Neutrophil (primary cell): Measurements from ENCODE around the gene LRRK1.
"Not testable (repeated sequence)": the region's sequence is repeated elsewhere in the genome, so short reads cannot be mapped to it uniquely, and the experiment has no call there.

Experiments used
- H3K27ac ChIP-seq: fragments of 200-600 bp; sonication (generic); 2 replicates; pipeline ENCODE4 v1.5.1; 2016; ENCODE audit warnings: mild to moderate bottlenecking, moderate library complexity
- H3K27me3 ChIP-seq: fragments of 200-600 bp; sonication (generic); 2 replicates; pipeline ENCODE4 v1.6.0; 2016; ENCODE audit warnings: mild to moderate bottlenecking
- H3K36me3 ChIP-seq: fragments of 200-600 bp; sonication (generic); 2 replicates; pipeline ENCODE4 v1.5.1; 2017
- H3K4me1 ChIP-seq, 2 experiments: fragments of 200-600 bp in 1 of 2; sonication (generic) in 1 of 2; 1 replicate in 1 of 2; 2 replicates in 1 of 2; pipeline versions ENCODE4 v1.5.1 to v1.6.1; 2013 to 2016; ENCODE audit warnings: low read depth in 1 of 2, low read length in 1 of 2, mild to moderate bottlenecking in 1 of 2, moderate library complexity in 1 of 2; ENCODE audit not compliant: control insufficient read depth in 1 of 2, insufficient read depth in 1 of 2
- H3K4me3 ChIP-seq, 2 experiments: fragments of 200-600 bp in 1 of 2; sonication (generic) in 1 of 2; 1 replicate in 1 of 2; 2 replicates in 1 of 2; pipeline ENCODE4 v1.5.1; 2013 to 2016; ENCODE audit warnings: low read depth in 1 of 2, low read length in 1 of 2, mild to moderate bottlenecking in 1 of 2, moderate library complexity in 1 of 2
- H3K9me3 ChIP-seq: fragments of 200-600 bp; sonication (generic); 2 replicates; pipeline ENCODE4 v1.5.1; 2016
- CTCF ChIP-seq: fragments of 200-600 bp; sonication (generic); IDR thresholded peaks from 2 replicates; pipeline ENCODE4 v1.5.1; 2016; ENCODE audit warnings: antibody characterized with exemption

LRRK1 gene

GRCh38 chr15:101090428-101090790, 171.3 kb downstream of the LRRK1 start:
- no peak for TF ChIP-seq CTCF
- Histone ChIP-seq H3K4me1 (peaks cover 4 to 9% of the 10 kb centered on the region in 2 experiments), H3K27ac (no peak overlapping the region), H3K36me3 (no peaks in the 10 kb centered on the region), H3K9me3 (no peaks in the 10 kb centered on the region), H3K4me3 (no peak overlapping the region), H3K27me3 (no peaks in the 10 kb centered on the region)

- no peaks in the 10 kb centered on the region for H3K9me3 ChIP-seq
- no peak for TF ChIP-seq CTCF
- H3K27ac ChIP-seq, result no peak overlapping the region
- peaks cover 4 to 9% of the 10 kb centered on the region in 2 experiments for H3K4me1 ChIP-seq
- H3K27me3 ChIP-seq, result no peaks in the 10 kb centered on the region
- no peak overlapping the region for H3K4me3 ChIP-seq
- H3K36me3 ChIP-seq, result no peaks in the 10 kb centered on the region
These were observed 172.2 kb downstream of the LRRK1 start for GRCh38 chr15:101091080-101092017.

- no peaks in the 10 kb centered on the region for H3K27me3 ChIP-seq
- no peaks in the 10 kb centered on the region for H3K36me3 ChIP-seq
- H3K27ac ChIP-seq, result no peak overlapping the region
- no peak for TF ChIP-seq CTCF
- peaks cover 4 to 9% of the 10 kb centered on the region in 2 experiments for H3K4me1 ChIP-seq
- H3K9me3 ChIP-seq, result no peaks in the 10 kb centered on the region
- no peak overlapping the region for H3K4me3 ChIP-seq
These were observed 173.2 kb downstream of the LRRK1 start for GRCh38 chr15:101092156-101092866.

GRCh38 chr15:101092867-101093202, 173.7 kb downstream of the LRRK1 start:
- Histone ChIP-seq H3K4me3 (no peak overlapping the region), H3K9me3 (no peaks in the 10 kb centered on the region), H3K27ac (no peak overlapping the region), H3K4me1 (peaks cover 4 to 9% of the 10 kb centered on the region in 2 experiments), H3K27me3 (no peaks in the 10 kb centered on the region), H3K36me3 (no peaks in the 10 kb centered on the region)
- TF ChIP-seq CTCF, result no peak

- no peaks in the 10 kb centered on the region for H3K9me3 ChIP-seq
- no peak overlapping the region for H3K27ac ChIP-seq
- no peak for TF ChIP-seq CTCF
- no peaks in the 10 kb centered on the region for H3K36me3 ChIP-seq
- no peaks in the 10 kb centered on the region for H3K27me3 ChIP-seq
- H3K4me1 ChIP-seq, result peaks cover 3% of the 10 kb centered on the region in 2 experiments
- H3K4me3 ChIP-seq, result no peak overlapping the region
These were observed 174.8 kb downstream of the LRRK1 start for GRCh38 chr15:101093958-101094357.

- not testable (repeated sequence) for H3K4me3 ChIP-seq, H3K4me1 ChIP-seq, H3K36me3 ChIP-seq, H3K27ac ChIP-seq, H3K9me3 ChIP-seq, H3K27me3 ChIP-seq
These were observed 176.7 kb downstream of the LRRK1 start for GRCh38 chr15:101095796-101096406.
